PC-3 (cell line): Measurements from ENCODE around the gene STYXL2.

Experiments used
- EZH2 ChIP-seq: fragments of 300-600 bp; sonication (generic); IDR thresholded peaks from one replicate; pipeline ENCODE4 v1.6.1; 2017; ENCODE audit warnings: antibody characterized with exemption, mild to moderate bottlenecking, low read length; ENCODE audit not compliant: unreplicated experiment
- TF ChIP-seq, protein P1 (sequence below): fragments of 300-600 bp; sonication (generic); conservative IDR thresholded peaks from 2 replicates; pipeline ENCODE4 v1.5.1; 2017; ENCODE audit warnings: antibody characterized with exemption, low read depth, mild to moderate bottlenecking, low read length

DNA sequence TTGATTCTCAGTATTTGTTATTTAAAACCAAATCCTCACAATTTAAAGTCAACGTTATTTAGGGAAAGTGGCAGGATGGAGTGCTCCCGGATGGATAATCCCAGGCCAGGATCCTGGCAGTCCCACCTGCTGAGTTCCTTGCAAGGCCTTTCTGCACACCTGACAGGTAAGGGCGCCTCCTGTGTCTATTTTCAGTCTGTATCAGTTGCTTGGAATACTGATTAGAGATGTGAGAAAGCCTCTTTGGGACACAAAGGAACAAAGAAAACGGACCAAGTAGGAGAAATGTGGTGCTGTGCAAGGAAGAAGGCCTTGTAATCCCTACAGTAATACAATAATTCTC, 12.2 kb downstream of the STYXL2 start:
- TF ChIP-seq, protein P1, sequence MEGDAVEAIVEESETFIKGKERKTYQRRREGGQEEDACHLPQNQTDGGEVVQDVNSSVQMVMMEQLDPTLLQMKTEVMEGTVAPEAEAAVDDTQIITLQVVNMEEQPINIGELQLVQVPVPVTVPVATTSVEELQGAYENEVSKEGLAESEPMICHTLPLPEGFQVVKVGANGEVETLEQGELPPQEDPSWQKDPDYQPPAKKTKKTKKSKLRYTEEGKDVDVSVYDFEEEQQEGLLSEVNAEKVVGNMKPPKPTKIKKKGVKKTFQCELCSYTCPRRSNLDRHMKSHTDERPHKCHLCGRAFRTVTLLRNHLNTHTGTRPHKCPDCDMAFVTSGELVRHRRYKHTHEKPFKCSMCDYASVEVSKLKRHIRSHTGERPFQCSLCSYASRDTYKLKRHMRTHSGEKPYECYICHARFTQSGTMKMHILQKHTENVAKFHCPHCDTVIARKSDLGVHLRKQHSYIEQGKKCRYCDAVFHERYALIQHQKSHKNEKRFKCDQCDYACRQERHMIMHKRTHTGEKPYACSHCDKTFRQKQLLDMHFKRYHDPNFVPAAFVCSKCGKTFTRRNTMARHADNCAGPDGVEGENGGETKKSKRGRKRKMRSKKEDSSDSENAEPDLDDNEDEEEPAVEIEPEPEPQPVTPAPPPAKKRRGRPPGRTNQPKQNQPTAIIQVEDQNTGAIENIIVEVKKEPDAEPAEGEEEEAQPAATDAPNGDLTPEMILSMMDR: no peak
- no peak for TF ChIP-seq EZH2
